Immature natural killer cell (primary cell): ENCODE measurements around the gene SMDT1. TPM values are rescaled to one million over a fixed set of nuclear protein-coding genes. Genes with fewer than 3 reads are reported as not detected.
"Not testable (repeated sequence)": the region's sequence is repeated elsewhere in the genome, so short reads cannot be mapped to it uniquely, and the experiment has no call there.

Experiments used
- DNase-seq, 3 donors: peaks; one replicate each; pipeline ENCODE4 v3.0.0; 2022; ENCODE audit warnings: mixed read lengths in 1 of 3
- H3K27ac Mint-ChIP-seq, 6 donors: one replicate each; pipeline ENCODE4 v1.8.0; 2020; ENCODE audit warnings: mixed read lengths in 6 of 6, mild to moderate bottlenecking in 5 of 6, inconsistent platforms in 4 of 6, moderate library complexity in 3 of 6
- H3K27me3 Mint-ChIP-seq, 3 donors: one replicate each; pipeline ENCODE4 v1.8.0; 2020 to 2021; ENCODE audit warnings: low read depth in 3 of 3, mild to moderate bottlenecking in 3 of 3, mixed read lengths in 3 of 3, moderate library complexity in 3 of 3, inconsistent platforms in 1 of 3
- H3K36me3 Mint-ChIP-seq, 3 donors: one replicate each; pipeline ENCODE4 v1.8.0; 2020; ENCODE audit warnings: mixed read lengths in 3 of 3, inconsistent platforms in 2 of 3, mild to moderate bottlenecking in 2 of 3
- H3K4me1 Mint-ChIP-seq, 2 donors: one replicate each; pipeline ENCODE4 v1.8.0; 2020; ENCODE audit warnings: inconsistent platforms in 2 of 2, mild to moderate bottlenecking in 2 of 2, mixed read lengths in 2 of 2, moderate library complexity in 1 of 2
- H3K4me3 Mint-ChIP-seq, 5 donors: one replicate each; pipeline ENCODE4 v1.8.0; 2020; ENCODE audit warnings: mild to moderate bottlenecking in 5 of 5, mixed read lengths in 5 of 5, inconsistent platforms in 3 of 5, moderate library complexity in 3 of 5
- H3K9me3 Mint-ChIP-seq, 6 donors: one replicate each; pipeline ENCODE4 v1.8.0; 2020; ENCODE audit warnings: mild to moderate bottlenecking in 6 of 6, mixed read lengths in 6 of 6, inconsistent platforms in 4 of 6, moderate library complexity in 3 of 6
- polyA plus RNA-seq, 3 donors: library from polyadenylated mRNA; unstranded; fragments of 300-500 nt; fragmentation: Illumina TruSeq; gene quantifications; one replicate each; pipeline ENCODE4 v1.2.3, GENCODE V29; 2021

SMDT1 gene
- polyA plus RNA-seq, 3 donors from 2014 or later = 158 to 284 (median 174) TPM

DNA sequence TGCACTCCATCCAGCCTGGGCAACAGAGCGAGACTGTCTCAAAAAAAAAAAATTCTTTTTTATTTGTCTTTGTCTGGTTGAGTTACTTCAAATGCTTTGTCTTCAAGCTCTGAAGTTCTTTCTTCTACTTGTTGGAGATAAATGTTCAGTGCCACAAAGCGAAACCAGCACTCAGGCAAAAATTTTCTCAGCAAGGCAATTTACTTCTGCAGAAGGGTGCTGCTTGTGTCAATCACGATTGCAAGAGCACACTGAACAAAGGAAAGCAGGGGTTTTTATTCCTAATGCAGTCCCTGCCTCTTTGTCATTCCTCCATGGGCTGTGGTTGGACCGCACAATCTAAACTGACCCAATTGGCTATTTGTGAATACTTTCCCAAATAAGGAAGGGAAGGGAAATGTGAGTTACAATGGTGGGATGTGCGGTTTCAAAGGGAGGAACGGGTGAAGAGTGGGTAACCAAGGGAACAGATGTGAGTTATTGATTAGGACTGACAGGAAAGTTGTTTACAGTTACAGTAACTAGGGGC is 24.9 kb downstream of the SMDT1 start:
- not testable (repeated sequence) for H3K27me3 Mint-ChIP-seq, H3K4me3 Mint-ChIP-seq, H3K4me1 Mint-ChIP-seq, DNase-seq, H3K27ac Mint-ChIP-seq
- Mint-ChIP-seq H3K36me3 (peaks cover 18 to 46% (median 43%) of the 10 kb centered on the region in 3 donors), H3K9me3 (peaks cover 15 to 49% (median 36%) of the 10 kb centered on the region in 6 donors)

GRCh38 chr22:42108848-42109247 is 29.3 kb downstream of the SMDT1 start:
- Mint-ChIP-seq H3K36me3 (peaks cover 11 to 33% (median 27%) of the 10 kb centered on the region in 3 donors), H3K27me3 (peaks cover 0 to 1% (median 0%) of the 10 kb centered on the region in 3 donors), H3K9me3 (peaks cover 6 to 21% (median 11%) of the 10 kb centered on the region in 6 donors), H3K27ac (peak overlapping the region in 1 of 6 donors; percentile 53), H3K4me3 (no peak overlapping the region), H3K4me1 (no peaks in the 10 kb centered on the region)
- DNase-seq = no peak

- Mint-ChIP-seq H3K27me3 (peaks cover 0 to 1% (median 0%) of the 10 kb centered on the region in 3 donors), H3K27ac (no peak overlapping the region), H3K9me3 (peaks cover 4 to 25% (median 14%) of the 10 kb centered on the region in 6 donors), H3K4me1 (no peaks in the 10 kb centered on the region), H3K36me3 (peaks cover 12 to 29% (median 22%) of the 10 kb centered on the region in 3 donors), H3K4me3 (no peak overlapping the region)
- DNase-seq = no peak
Measured at GRCh38 chr22:42111798-42112197, 32.3 kb downstream of the SMDT1 start.

- Mint-ChIP-seq H3K9me3 (peaks cover 4 to 25% (median 14%) of the 10 kb centered on the region in 6 donors), H3K36me3 (peaks cover 12 to 23% (median 15%) of the 10 kb centered on the region in 3 donors)
- H3K27ac Mint-ChIP-seq, DNase-seq, H3K4me3 Mint-ChIP-seq, H3K27me3 Mint-ChIP-seq, H3K4me1 Mint-ChIP-seq: not testable (repeated sequence)
Measured at GRCh38 chr22:42112793-42113192, 33.3 kb downstream of the SMDT1 start.

GRCh38 chr22:42114721-42115120 is 35.2 kb downstream of the SMDT1 start:
- Mint-ChIP-seq H3K9me3 (peaks cover 4 to 25% (median 16%) of the 10 kb centered on the region in 6 donors), H3K4me1 (peaks cover 10 to 11% of the 10 kb centered on the region in 2 donors), H3K36me3 (peaks cover 8 to 28% (median 8%) of the 10 kb centered on the region in 3 donors), H3K27ac (no peak overlapping the region), H3K4me3 (no peak overlapping the region), H3K27me3 (peaks cover 0 to 1% (median 0%) of the 10 kb centered on the region in 3 donors)
- no peak for DNase-seq

DNA sequence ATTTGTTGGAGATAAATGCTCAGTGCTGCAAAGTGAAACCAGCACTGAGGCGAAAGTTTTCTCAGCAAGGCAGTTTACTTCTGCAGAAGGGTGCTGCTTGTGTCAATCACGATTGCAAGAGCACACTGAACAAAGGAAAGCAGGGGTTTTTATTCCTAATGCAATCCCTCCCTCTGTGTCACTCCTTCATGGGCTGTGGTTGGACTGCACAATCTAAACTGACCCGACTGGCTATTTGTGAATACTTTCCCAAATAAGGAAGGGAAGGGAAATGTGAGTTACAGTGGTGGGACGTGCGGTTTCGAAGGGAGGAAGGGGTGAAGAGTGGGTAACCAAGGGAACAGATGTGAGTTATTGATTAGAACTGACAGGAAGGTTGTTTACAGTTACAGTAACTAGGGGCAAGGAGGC is 35.9 kb downstream of the SMDT1 start:
- Mint-ChIP-seq H3K4me1 (peaks cover 17 to 18% of the 10 kb centered on the region in 2 donors), H3K27ac (peak overlapping the region in 2 of 6 donors; percentile 5 to 18), H3K36me3 (peaks cover 8 to 26% (median 8%) of the 10 kb centered on the region in 3 donors), H3K9me3 (peaks cover 4 to 25% (median 16%) of the 10 kb centered on the region in 6 donors)
- H3K4me3 Mint-ChIP-seq, DNase-seq, H3K27me3 Mint-ChIP-seq: not testable (repeated sequence)

DNA sequence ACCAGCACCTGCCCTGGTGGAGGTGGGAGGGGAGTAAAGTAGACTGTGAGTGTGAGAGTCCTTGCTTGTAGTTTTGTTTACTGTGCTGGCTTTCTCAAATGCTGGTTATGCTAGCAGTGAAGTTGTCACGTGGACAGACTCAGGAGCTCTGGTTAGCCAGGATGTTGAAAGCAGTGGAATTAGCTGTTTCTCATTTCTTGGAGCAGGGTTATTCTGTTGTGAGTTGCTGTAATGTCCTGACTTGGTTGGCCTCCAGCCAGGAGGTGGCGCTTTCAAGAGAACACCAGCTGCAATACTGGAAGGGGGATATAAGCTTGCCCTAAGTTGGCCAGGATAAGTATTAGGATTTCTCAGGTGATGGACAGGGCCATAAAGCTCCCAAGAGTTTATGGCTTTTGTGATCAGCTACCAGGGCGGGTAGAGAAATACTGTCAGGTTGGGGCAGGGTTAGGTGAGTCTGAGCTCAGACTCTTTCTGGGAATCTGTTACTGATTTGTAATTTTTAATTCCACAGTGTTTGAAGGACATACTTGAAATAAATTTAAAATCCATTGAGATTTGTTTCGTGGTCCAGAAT is 37.4 kb downstream of the SMDT1 start:
- Mint-ChIP-seq H3K4me1 (peaks cover 30 to 31% of the 10 kb centered on the region in 2 donors), H3K27me3 (no peaks in the 10 kb centered on the region), H3K36me3 (peaks cover 8 to 25% (median 8%) of the 10 kb centered on the region in 3 donors), H3K9me3 (peaks cover 4 to 25% (median 16%) of the 10 kb centered on the region in 6 donors), H3K4me3 (no peak overlapping the region), H3K27ac (no peak overlapping the region)
- no peak for DNase-seq

DNA sequence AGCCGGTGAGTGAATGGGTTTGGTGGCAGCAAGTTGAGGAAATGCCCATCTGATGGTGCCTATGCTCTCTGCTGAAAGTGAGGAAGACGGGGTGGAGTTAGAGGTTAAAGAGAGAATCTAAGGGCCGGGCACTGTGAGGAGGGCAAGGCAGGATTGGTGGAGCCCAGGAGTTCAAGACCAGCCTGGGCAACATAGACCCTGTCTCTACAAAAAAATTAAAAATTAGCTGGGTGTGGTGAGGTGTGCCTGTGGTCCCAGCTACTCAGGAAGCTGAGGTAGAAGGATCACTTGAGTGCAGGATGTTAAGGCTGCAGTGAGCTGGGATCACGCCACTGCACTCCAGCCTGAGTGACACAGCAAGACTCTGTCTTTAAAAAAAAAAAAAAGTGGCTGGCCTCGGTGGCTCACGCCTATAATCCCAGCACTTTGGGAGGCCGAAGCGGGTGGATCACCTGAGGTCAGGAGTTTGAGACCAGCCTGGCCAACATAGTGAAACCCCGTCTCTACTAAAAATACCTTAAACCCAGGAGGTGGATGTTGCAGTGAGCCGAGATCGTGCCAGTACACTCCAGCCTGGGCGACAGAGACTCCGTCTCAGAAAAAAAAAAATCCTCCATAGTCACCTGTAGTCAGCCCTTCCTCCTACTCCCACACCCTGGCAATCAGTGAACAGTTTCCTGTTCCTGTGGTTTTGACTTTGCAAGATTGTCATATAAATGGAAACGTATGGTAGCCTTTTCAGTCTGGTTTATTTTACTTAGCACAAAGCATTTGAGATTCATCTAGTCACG is 40.9 kb downstream of the SMDT1 start:
- Mint-ChIP-seq H3K9me3 (peaks cover 0 to 12% (median 10%) of the 10 kb centered on the region in 6 donors), H3K4me3 (peak overlapping the region; percentile 71 to 88 (median 78)), H3K27ac (peak overlapping the region; percentile 65 to 88 (median 76)), H3K36me3 (peaks cover 7 to 13% (median 7%) of the 10 kb centered on the region in 3 donors), H3K4me1 (peaks cover 31 to 37% of the 10 kb centered on the region in 2 donors)
- not testable (repeated sequence) for H3K27me3 Mint-ChIP-seq
- peak in 2 of 3 donors; percentile 6 to 10 for DNase-seq

DNA sequence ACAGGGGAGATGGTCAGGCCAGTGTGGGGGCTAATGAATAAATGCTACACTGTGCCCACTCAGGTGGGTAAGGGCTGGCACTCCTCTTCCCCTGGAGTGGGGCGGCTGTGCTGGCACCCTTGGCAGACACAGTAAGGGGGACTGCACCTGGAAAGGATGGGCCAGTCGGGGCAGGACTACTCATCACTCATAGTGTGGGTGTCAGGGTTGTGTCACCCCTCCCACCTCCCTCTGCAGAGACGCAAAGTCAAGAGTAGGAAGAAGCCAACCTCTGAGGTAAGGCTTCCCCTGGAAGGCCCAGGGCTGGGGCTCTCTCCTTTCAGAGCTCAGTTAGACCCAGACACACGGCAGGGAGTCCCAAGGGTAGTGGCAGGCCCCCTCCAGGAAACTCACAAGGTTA is 44.0 kb downstream of the SMDT1 start:
- H3K27me3 Mint-ChIP-seq, H3K4me3 Mint-ChIP-seq, DNase-seq, H3K27ac Mint-ChIP-seq, H3K9me3 Mint-ChIP-seq, H3K36me3 Mint-ChIP-seq: not testable (repeated sequence)
- peaks cover 31 to 37% of the 10 kb centered on the region in 2 donors for H3K4me1 Mint-ChIP-seq

GRCh38 chr22:42127606-42128005 is 48.1 kb downstream of the SMDT1 start:
- H3K36me3 Mint-ChIP-seq = no peaks in the 10 kb centered on the region
- H3K4me1 Mint-ChIP-seq = no peaks in the 10 kb centered on the region
- no peak overlapping the region for H3K4me3 Mint-ChIP-seq
- peaks cover 0 to 2% (median 0%) of the 10 kb centered on the region in 3 donors for H3K27me3 Mint-ChIP-seq
- H3K9me3 Mint-ChIP-seq = peaks cover 0 to 2% (median 0%) of the 10 kb centered on the region in 6 donors
- DNase-seq = no peak
- no peak overlapping the region for H3K27ac Mint-ChIP-seq

DNA sequence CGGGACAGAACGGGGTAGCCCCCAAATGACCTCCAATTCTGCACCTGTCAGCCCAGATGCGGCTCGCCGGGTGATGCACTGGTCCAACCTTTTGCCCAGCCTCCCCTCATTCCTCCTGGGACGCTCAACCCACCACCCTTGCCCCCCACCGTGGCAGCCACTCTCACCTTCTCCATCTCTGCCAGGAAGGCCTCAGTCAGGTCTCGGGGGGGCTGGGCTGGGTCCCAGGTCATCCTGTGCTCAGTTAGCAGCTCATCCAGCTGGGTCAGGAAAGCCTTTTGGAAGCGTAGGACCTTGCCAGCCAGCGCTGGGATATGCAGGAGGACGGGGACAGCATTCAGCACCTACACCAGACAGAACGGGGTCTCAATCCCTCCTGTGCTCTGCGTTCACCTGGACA is 48.5 kb downstream of the SMDT1 start:
- H3K27ac Mint-ChIP-seq = peak overlapping the region in 1 of 6 donors; percentile 10
- DNase-seq, H3K27me3 Mint-ChIP-seq, H3K4me3 Mint-ChIP-seq, H3K4me1 Mint-ChIP-seq, H3K9me3 Mint-ChIP-seq, H3K36me3 Mint-ChIP-seq: not testable (repeated sequence)

- H3K27me3 Mint-ChIP-seq, H3K4me1 Mint-ChIP-seq, H3K27ac Mint-ChIP-seq, H3K36me3 Mint-ChIP-seq, H3K4me3 Mint-ChIP-seq, H3K9me3 Mint-ChIP-seq, DNase-seq: not testable (repeated sequence)
Measured at GRCh38 chr22:42128776-42129694, 49.5 kb downstream of the SMDT1 start.

DNA sequence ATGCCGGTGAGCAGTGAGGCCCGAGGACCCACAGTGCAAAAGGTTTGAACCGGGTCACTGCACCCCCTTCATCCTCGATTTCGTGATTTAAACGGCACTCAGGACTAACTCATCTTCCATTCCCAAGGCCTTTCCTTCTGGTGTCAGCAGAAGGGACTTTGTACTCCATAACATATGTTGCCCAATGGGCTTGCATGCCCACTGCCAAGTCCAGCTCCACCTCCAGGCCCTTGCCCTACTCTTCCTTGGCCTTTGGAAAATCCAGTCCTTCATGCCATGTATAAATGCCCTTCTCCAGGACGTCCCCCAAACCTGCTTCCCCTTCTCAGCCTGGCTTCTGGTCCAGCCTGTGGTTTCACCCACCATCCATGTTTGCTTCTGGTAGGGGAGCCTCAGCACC is 50.7 kb downstream of the SMDT1 start:
- H3K4me3 Mint-ChIP-seq, H3K27me3 Mint-ChIP-seq, H3K9me3 Mint-ChIP-seq, DNase-seq, H3K36me3 Mint-ChIP-seq, H3K27ac Mint-ChIP-seq, H3K4me1 Mint-ChIP-seq: not testable (repeated sequence)
